RWPE1 (cell line): ENCODE results near the gene OTUD3.

Source experiments
- CTCF ChIA-PET: fragments of 350-600 bp; sonication (Branson Sonifier 250); formaldehyde crosslinking; extraction: SDS; loops from one replicate; lab custom pipeline; 2021; lab: Yijun Ruan, JAX
- POLR2A ChIA-PET: fragments of 400-600 bp; formaldehyde crosslinking; extraction: SDS; loops from one replicate; lab custom pipeline; 2020; ENCODE audit warnings: antibody characterized with exemption; ENCODE audit not compliant: low non-redundant PET; lab: Yijun Ruan, JAX
- DNase-seq: peaks from one replicate; pipeline ENCODE4 v3.0.0; 2012; ENCODE audit warnings: low spot score
- H3K27ac ChIP-seq: fragments of 450-650 bp; 2 replicates; pipeline ENCODE4 v1.5.1; 2017
- TF ChIP-seq, protein P1 (sequence below): fragments of 450-650 bp; conservative IDR thresholded peaks from 2 replicates; pipeline ENCODE4 v1.5.1; 2017; ENCODE audit warnings: low read depth, mild to moderate bottlenecking

OTUD3 gene

DNA sequence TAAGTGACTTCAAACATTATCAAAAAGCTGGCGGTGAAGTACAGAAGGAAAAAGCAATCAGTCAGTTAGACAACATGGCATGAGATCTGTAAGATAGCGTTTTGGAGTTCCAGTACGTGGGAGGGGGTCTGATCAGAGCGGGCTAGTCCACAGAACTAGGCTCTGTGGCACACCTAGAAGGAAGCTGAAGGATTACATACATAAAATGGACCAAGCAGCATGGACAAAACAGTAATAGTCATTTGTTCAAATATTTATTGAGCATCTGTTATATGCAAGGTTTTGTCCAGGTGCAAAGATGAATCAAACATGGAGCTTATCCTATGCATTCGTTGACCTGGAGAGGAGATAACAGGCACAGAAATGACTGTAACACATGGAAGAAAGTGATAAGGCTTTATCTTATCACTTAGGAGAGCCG is 64.1 kb downstream of the OTUD3 start:
- TF ChIP-seq, protein P1, sequence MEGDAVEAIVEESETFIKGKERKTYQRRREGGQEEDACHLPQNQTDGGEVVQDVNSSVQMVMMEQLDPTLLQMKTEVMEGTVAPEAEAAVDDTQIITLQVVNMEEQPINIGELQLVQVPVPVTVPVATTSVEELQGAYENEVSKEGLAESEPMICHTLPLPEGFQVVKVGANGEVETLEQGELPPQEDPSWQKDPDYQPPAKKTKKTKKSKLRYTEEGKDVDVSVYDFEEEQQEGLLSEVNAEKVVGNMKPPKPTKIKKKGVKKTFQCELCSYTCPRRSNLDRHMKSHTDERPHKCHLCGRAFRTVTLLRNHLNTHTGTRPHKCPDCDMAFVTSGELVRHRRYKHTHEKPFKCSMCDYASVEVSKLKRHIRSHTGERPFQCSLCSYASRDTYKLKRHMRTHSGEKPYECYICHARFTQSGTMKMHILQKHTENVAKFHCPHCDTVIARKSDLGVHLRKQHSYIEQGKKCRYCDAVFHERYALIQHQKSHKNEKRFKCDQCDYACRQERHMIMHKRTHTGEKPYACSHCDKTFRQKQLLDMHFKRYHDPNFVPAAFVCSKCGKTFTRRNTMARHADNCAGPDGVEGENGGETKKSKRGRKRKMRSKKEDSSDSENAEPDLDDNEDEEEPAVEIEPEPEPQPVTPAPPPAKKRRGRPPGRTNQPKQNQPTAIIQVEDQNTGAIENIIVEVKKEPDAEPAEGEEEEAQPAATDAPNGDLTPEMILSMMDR: no peak
- no peak for DNase-seq
- POLR2A ChIA-PET: no interaction called here
- CTCF ChIA-PET: no interaction called here
- no peak overlapping the region for H3K27ac ChIP-seq

DNA sequence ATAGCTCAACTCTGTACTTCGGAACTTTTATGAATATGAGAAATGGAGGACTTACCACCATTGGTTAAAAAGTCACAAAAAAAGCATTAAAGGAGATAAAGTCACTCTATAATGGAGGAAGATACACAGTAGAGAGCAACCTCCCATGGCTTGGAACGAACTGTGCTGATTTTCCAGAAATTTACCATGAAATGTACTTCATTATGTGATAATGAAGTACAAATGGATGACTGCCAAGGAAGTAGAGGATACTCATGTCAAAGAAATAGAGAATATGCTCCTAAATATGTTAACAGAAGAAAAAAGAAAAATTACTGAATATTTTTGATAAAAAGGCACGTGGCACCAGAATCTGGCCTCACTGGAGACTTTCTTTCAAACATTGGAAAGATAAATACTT is 64.8 kb downstream of the OTUD3 start:
- no peak for DNase-seq
- POLR2A ChIA-PET: no interaction called here
- no peak overlapping the region for H3K27ac ChIP-seq
- CTCF ChIA-PET: no interaction called here
- TF ChIP-seq, protein P1: no peak

DNA sequence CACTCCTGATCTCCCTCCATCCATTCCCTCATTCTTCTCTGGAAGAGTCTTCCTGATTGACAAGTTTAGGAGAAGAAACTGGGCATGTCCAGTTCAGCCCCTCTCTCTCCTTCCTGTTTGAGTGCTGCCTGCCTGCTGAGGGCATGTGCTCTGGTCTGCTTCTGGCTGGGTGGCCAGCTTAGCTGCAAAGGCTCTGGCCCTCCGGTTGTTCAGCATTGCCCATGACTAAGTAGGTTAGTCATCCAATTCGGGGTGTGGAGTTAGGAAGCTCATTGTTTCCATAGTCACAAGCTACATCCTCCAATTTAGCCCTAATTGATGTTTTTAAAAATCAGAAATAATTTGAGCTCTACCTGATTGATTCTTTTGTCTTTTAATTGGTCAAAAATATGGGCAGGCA is 66.8 kb downstream of the OTUD3 start:
- peak; percentile 85 for DNase-seq
- TF ChIP-seq, protein P1: no peak
- ChIA-PET CTCF (no interaction called here), POLR2A (interaction anchor here (0.5 kb wide), 1 partner anchor 218 kb away, joined by 3 read pairs; no protein-coding TSS in a partner anchor)
- H3K27ac ChIP-seq: no peak overlapping the region

DNA sequence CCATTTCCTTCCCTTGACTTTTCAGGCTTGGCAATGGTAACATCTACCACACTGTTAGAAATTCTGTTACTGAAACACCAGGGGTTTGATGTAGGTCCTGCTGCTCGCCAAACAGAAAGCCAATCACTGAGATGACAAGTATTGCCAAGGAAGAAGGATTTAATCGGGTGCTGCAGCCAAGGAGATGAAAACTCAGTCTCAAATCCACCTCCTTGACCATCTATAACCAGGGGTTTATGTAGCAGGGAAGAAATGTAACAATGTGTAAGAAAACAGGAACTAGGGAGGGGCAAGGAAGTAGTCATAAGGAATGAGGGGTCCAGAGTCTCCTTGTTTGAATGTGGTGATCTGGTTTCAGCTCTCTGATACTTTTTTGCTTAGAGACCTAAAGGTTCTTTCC is 71.9 kb downstream of the OTUD3 start:
- no peak overlapping the region for H3K27ac ChIP-seq
- DNase-seq: no peak
- ChIA-PET CTCF (no interaction called here), POLR2A (no interaction called here)
- TF ChIP-seq, protein P1: no peak

DNA sequence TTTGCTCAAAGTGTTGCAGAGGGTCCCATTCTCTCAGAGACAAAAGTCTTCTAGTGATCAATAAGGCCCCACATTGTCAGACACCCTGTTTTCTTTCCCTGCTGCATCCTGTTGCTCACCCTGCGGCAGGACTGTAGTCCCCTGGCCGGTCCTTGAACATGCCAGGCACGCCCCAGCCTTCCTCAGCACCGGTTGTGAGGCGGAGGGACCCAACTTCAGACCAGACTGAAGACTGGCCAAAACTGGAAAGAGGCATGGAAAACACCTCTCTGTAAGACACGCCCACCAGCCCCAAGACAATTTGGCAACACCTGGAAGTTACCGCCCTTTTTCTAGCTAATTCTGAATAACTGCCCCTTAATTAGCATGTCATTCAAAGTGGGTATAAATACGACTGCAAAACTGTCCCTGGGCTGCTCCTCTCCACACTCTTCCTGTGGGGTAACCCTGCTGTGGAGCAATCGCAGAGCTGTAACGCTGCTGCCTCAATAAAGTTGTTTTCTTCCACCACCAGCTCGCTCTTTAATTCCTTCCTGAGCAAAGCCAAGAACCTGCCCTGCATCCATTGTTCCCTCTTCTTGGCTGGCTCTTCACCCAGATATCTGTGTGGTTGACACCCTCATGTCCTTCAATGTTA is 73.5 kb downstream of the OTUD3 start:
- DNase-seq: no peak
- TF ChIP-seq, protein P1: no peak
- H3K27ac ChIP-seq: no peak overlapping the region
- ChIA-PET CTCF (interaction anchor here (0.6 kb wide), 1 partner anchor 261 kb away, joined by 3 read pairs; no protein-coding TSS in a partner anchor), POLR2A (interaction anchor here (0.5 kb wide), 1 partner anchor 198 kb away, joined by 4 read pairs; no protein-coding TSS in a partner anchor)

DNA sequence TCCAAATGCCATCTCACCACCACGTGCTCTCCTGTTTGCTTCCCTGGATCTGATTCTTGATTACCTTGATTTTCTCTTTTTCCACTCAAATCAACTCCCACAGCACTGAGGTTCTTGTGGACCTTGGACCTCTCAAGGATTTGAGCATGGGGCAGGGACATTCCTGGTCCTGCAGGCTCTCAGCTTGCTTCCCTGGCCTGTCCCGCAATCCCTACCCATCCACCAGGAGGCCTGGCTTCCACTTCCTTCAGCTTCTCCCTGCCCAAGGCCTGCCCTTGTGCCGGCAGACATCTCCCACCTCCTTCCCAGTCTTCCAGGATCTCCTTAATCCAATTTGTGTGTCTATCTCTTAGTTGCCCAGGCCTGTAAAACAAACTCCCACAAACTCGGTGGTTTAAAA is 75.6 kb downstream of the OTUD3 start:
- DNase-seq: no peak
- H3K27ac ChIP-seq: no peak overlapping the region
- CTCF ChIA-PET: no interaction called here
- TF ChIP-seq, protein P1: no peak
- POLR2A ChIA-PET: no interaction called here
